Urinary bladder (tissue), 4 donors: ENCODE measurements around the gene UBN2. TPM values are rescaled to one million over a fixed set of nuclear protein-coding genes. Genes with fewer than 3 reads are reported as not detected.

Source experiments
- DNase-seq: peaks from one replicate; pipeline ENCODE4 v3.0.0-alpha.2; 2015; ENCODE audit errors: extremely low spot score
- H3K27ac ChIP-seq: one replicate; pipeline ENCODE4 v1.5.1; 2013; ENCODE audit warnings: low read depth, mild to moderate bottlenecking, moderate library complexity
- H3K36me3 ChIP-seq: one replicate; pipeline ENCODE4 v1.6.1; 2013; ENCODE audit warnings: mild to moderate bottlenecking, moderate library complexity; ENCODE audit not compliant: insufficient read depth
- H3K4me1 ChIP-seq: one replicate; pipeline ENCODE4 v1.6.1; 2013; ENCODE audit warnings: mild to moderate bottlenecking, moderate library complexity; ENCODE audit not compliant: insufficient read depth
- H3K4me3 ChIP-seq: one replicate; pipeline ENCODE4 v1.5.1; 2013; ENCODE audit warnings: low read depth, low read length
- WGBS: extraction: QIAGEN DNeasy Blood & Tissue Kit; methylation state at CpG from one replicate; pipeline ENCODE4 v1.1.7; 2013; 5-methylcytosine and 5-hydroxymethylcytosine counted together
- polyA plus RNA-seq: library from polyadenylated mRNA; stranded (reverse); fragments of 200-250 nt; gene quantifications from one replicate; pipeline ENCODE4 v1.2.3, GENCODE V29; 2013
- total RNA-seq: library from RNA; depleted of rRNA; stranded (reverse); fragments of >200 nt; gene quantifications from one replicate; pipeline ENCODE4 v1.2.3, GENCODE V29; 2014
- donor health status: healthy with polysubstance abuse.
- donor health status: healthy.

UBN2 gene
- total and polyA plus RNA-seq, 2 donors = 3.1 to 28.1 TPM

DNA sequence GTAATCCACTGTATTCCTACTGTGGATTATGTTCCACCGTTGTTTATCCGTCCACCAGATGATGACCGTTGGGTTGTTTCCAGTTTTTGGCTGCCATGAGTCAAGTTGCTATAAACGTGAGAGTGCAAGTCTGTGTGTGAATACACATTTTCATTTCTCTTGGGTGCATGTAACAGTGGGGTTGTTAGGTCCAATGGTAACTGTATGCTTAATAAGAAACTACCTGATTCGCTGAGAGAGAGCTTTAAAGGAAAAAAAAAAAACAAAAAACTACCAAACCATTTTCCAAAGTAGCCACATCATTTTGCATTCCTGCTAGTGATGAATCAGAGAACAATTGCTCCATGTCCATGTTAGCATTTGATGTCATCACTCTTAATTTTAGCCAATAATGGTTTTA lies 15.9 kb downstream of the UBN2 start:
- H3K36me3 ChIP-seq = peaks cover 11% of the 10 kb centered on the region

DNA sequence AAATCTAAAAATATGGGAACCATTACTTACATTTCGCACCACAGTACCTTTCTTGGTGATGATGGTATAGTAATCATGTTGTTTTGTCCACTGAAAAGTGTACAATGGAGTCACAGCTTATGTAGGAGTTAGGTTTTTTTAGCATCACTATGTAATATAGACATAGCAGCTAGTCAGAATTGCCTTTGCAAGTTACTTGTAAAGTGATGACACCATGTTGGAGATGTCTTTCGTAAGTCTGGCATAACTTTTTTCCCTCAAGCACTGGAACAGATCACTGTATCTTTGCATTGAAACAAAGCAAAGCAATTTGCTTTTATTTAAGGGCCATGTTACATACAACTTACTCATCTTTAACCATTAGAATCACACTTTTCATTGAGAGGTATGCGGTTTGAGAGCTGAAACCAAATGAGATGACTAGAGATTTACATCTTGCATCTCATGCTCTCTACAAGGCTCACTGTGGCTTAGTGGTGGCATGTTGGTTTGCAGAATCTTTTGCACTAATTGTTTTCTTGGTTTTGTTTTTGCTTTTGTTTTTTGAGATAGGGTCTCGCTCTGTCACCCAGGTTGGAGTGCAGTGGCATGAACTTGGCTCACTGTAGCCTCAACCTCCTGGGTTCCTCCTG lies 18.3 kb downstream of the UBN2 start:
- H3K36me3 ChIP-seq = peaks cover 16% of the 10 kb centered on the region
- WGBS = 93% methylated on average over 4 of the region's 4 CpGs

More for the DNA sequence above, 15.9 kb downstream of the UBN2 start:
- Histone ChIP-seq H3K4me1 (peaks cover 2% of the 10 kb centered on the region), H3K4me3 (no peak overlapping the region), H3K27ac (no peak overlapping the region)
- DNase-seq = no peak
- 58% methylated on average over 5 of the region's 5 CpGs for WGBS

GRCh38 chr7:139252451-139252850 lies 21.4 kb downstream of the UBN2 start:
- no peaks in the 10 kb centered on the region for H3K4me1 ChIP-seq
- H3K27ac ChIP-seq = no peak overlapping the region
- WGBS = 92% methylated on average over 3 of the region's 3 CpGs
- H3K36me3 ChIP-seq = peaks cover 15% of the 10 kb centered on the region
- DNase-seq = no peak
- no peak overlapping the region for H3K4me3 ChIP-seq

More for the DNA sequence above, 18.3 kb downstream of the UBN2 start:
- no peaks in the 10 kb centered on the region for H3K4me1 ChIP-seq
- no peak overlapping the region for H3K27ac ChIP-seq
- DNase-seq = no peak
- no peak overlapping the region for H3K4me3 ChIP-seq

DNA sequence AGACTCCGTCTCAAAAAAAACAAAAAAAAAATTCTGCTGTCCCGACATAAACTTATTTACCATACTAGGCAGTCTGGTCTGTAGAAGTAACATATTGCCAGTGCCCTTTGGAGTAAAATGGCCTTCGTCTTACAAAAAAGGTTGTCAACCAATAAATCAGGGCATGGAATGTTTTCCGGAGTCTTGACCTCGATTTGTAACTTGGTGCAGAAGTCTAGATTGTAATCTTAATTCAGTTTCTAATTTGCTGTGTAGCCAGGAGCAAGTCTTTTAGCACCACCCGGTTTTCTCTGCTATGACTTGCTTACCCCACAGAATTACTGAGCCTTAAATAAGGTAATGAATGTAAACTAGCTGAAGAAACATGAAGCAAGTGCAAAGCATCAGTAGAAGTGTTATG lies 23.2 kb downstream of the UBN2 start:
- Histone ChIP-seq H3K27ac (no peak overlapping the region), H3K4me1 (no peaks in the 10 kb centered on the region), H3K36me3 (peaks cover 14% of the 10 kb centered on the region), H3K4me3 (no peak overlapping the region)
- DNase-seq = no peak
- 85% methylated on average over 6 of the region's 6 CpGs for whole genome bisulfite sequencing

DNA sequence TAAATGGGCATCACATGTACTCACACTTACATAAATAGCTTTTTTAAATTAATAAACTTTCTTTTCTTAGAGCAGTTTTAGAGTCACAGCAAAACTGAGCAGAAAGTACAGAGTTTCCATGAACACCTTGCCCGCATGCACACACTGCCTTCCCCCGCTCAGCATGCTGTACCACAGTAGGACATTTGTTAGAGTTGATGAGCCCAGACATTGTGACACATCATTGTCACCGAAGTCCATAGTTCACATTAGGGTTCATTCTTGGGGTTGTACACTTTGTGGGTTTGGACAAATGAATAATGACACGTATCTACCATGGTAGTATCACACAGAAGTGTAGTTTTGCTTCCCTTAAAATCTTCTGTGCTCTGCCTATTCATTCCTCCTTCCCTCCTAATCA lies 23.7 kb downstream of the UBN2 start:
- Histone ChIP-seq H3K36me3 (peaks cover 10% of the 10 kb centered on the region), H3K4me1 (no peaks in the 10 kb centered on the region), H3K27ac (no peak overlapping the region), H3K4me3 (no peak overlapping the region)
- 94% methylated on average over 4 of the region's 4 CpGs for WGBS
- DNase-seq = no peak

- H3K4me1 ChIP-seq = no peaks in the 10 kb centered on the region
- H3K4me3 ChIP-seq = no peak overlapping the region
- H3K27ac ChIP-seq = no peak overlapping the region
- H3K36me3 ChIP-seq = peaks cover 8% of the 10 kb centered on the region
- WGBS = 89% methylated on average over 4 of the region's 4 CpGs
- no peak for DNase-seq
Observed at GRCh38 chr7:139255290-139255689, 24.3 kb downstream of the UBN2 start.

DNA sequence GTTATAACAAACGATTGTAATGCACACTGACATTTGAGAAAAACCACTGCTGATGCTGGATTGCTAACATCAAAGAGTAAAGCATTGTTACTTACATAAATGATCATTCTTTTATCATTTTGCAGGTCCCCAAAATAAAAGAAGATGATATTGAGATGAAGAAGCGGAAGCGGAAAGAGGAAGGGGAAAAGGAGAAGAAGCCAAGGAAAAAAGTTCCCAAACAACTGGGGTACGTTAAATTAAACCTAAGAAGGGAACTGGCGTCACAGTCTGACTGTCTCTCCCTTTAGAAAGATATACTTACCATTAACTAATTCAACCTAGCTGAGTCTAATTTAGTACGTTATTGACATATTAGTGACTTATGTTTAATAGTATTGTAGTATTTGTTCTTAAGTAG lies 28.1 kb downstream of the UBN2 start:
- WGBS = 90% methylated on average over 6 of the region's 6 CpGs

GRCh38 chr7:139264220-139264619 lies 33.2 kb downstream of the UBN2 start:
- no peak for DNase-seq
- Histone ChIP-seq H3K4me3 (no peak overlapping the region), H3K4me1 (no peaks in the 10 kb centered on the region), H3K27ac (no peak overlapping the region), H3K36me3 (peaks cover 5% of the 10 kb centered on the region)
- 89% methylated on average over 3 of the region's 3 CpGs for WGBS

More for the DNA sequence above, 28.1 kb downstream of the UBN2 start:
- H3K4me1 ChIP-seq = no peaks in the 10 kb centered on the region
- no peak overlapping the region for H3K27ac ChIP-seq
- no peak overlapping the region for H3K4me3 ChIP-seq
- H3K36me3 ChIP-seq = peaks cover 7% of the 10 kb centered on the region
- no peak for DNase-seq

DNA sequence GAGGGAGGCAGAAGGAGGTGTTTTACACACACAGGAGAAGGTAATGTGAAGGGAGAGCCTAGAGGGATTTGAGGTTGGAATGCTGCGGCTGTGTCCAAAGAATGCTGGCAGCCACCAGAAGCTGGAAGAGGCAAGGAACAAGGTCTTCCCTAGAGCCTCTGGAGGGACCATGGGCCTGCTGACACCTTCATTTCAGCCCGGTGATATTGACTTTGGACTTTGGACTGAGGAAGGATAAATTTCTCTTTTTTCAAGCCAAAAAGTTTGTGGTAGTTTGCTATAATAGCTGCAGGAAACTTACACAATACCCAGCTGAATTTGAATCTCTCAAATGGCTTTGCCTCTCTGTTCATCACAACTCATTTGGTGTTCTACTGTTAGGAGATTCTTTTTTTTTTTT lies 34.6 kb downstream of the UBN2 start:
- DNase-seq = no peak
- H3K27ac ChIP-seq = no peak overlapping the region
- WGBS = 96% methylated on average over 2 of the region's 2 CpGs
- H3K4me1 ChIP-seq = no peaks in the 10 kb centered on the region
- H3K36me3 ChIP-seq = peaks cover 6% of the 10 kb centered on the region
- no peak overlapping the region for H3K4me3 ChIP-seq

- Histone ChIP-seq H3K4me1 (no peaks in the 10 kb centered on the region), H3K4me3 (no peak overlapping the region), H3K36me3 (peaks cover 9% of the 10 kb centered on the region), H3K27ac (no peak overlapping the region)
- WGBS = 81% methylated on average over 17 of the region's 17 CpGs
- no peak for DNase-seq
Observed at GRCh38 chr7:139271718-139272628, 40.9 kb downstream of the UBN2 start.

DNA sequence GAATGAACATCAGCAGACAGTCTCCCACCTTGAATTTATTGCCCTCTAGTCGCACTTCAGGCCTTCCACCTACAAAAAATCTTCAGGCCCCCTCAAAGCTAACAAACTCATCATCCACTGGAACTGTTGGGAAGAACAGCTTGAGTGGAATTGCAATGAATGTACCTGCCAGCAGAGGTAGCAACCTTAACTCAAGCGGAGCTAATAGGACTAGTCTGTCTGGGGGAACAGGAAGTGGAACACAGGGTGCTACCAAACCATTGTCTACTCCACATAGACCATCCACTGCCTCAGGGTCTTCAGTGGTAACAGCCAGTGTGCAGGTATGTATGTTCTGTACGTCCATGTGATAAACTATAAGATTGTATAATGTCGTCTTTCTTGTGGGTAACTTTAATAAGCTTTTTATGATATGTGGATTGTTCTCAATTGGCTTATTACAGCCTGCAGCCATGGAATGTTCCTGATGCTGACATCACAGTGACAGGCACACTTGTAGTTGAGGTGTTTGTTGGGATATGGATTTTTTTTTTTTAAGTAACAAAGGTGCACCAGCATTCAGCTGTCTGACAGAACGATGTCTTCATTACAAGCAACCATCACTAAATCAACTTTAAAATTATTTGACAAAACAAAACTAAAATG lies 53.3 kb downstream of the UBN2 start:
- Histone ChIP-seq H3K4me3 (no peak overlapping the region), H3K27ac (no peak overlapping the region), H3K36me3 (peaks cover 3% of the 10 kb centered on the region), H3K4me1 (no peaks in the 10 kb centered on the region)
- DNase-seq = no peak
- 92% methylated on average over 5 of the region's 5 CpGs for WGBS

DNA sequence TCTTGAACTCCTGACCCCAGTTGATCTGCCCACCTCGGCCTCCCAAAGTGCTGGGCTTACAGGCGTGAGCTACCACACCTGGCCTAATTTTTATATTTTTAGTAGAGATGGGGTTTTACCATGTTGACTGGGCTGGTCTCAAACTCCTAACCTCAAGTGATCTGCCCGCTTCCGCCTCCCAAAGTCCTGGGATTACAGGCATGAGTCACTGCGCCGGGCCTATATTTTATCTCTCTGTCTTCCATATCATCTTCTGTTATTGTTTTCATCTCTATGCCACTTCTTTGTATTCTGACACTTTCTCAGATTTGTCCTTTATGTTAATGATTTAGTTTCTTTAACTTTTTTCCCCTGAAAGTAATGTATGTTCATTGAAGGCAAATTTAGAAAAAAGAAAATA lies 55.1 kb downstream of the UBN2 start:
- DNase-seq = no peak
- WGBS = 97% methylated on average over 6 of the region's 6 CpGs
- H3K36me3 ChIP-seq = peaks cover 5% of the 10 kb centered on the region
- H3K4me1 ChIP-seq = no peaks in the 10 kb centered on the region
- H3K4me3 ChIP-seq = no peak overlapping the region
- no peak overlapping the region for H3K27ac ChIP-seq

GRCh38 chr7:139292821-139293220 lies 61.8 kb downstream of the UBN2 start:
- H3K4me3 ChIP-seq = no peak overlapping the region
- H3K4me1 ChIP-seq = no peaks in the 10 kb centered on the region
- no peak for DNase-seq
- H3K27ac ChIP-seq = no peak overlapping the region
- 91% methylated on average over 7 of the region's 7 CpGs for WGBS
- peaks cover 2% of the 10 kb centered on the region for H3K36me3 ChIP-seq

DNA sequence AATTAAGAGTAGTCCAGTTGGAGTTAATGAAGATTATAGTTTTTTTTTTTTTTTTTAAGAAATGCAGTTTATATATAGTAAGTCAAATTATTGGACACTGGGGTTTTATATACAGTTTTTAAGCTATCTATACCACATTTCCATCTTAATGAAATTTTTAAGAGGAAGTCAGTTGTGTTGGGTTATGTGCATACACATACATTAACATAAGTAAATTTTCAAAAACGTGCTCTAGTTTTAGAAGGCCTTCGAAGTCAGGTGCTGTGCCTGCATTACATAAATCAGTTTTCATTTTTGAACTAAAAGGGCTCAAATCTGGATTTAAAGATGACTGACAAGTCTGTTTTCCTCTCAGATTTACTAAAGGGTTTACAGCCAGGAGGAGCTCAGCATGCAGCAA lies 62.5 kb downstream of the UBN2 start:
- H3K36me3 ChIP-seq = peaks cover 2% of the 10 kb centered on the region
- DNase-seq = no peak
- no peak overlapping the region for H3K27ac ChIP-seq
- H3K4me1 ChIP-seq = no peaks in the 10 kb centered on the region
- no peak overlapping the region for H3K4me3 ChIP-seq
- WGBS = 90% methylated on average over 2 of the region's 2 CpGs
